Chondrocyte (in vitro differentiated cells): Measurements from ENCODE around the gene SSUH2. TPM values are rescaled to one million over a fixed set of nuclear protein-coding genes. Genes with fewer than 3 reads are reported as not detected.

Experiments
- DNase-seq: peaks from one replicate; pipeline ENCODE4 v3.0.0; 2021; ENCODE audit warnings: mixed read lengths, low spot score
- H3K27ac Mint-ChIP-seq: one replicate; pipeline ENCODE4 v1.8.0; 2021; ENCODE audit warnings: mild to moderate bottlenecking, moderate library complexity, mixed read lengths; ENCODE audit not compliant: unreplicated experiment
- H3K27me3 Mint-ChIP-seq: 2 replicates; pipeline ENCODE4 v1.8.0; 2021; ENCODE audit warnings: low read depth, mixed read lengths
- H3K36me3 Mint-ChIP-seq: 2 replicates; pipeline ENCODE4 v1.8.0; 2021; ENCODE audit warnings: low read depth, mixed read lengths
- H3K4me1 Mint-ChIP-seq: 2 replicates; pipeline ENCODE4 v1.8.0; 2021; ENCODE audit warnings: low read depth, mild to moderate bottlenecking, mixed read lengths
- H3K4me3 Mint-ChIP-seq: one replicate; pipeline ENCODE4 v1.8.0; 2021; ENCODE audit warnings: mild to moderate bottlenecking, moderate library complexity, mixed read lengths; ENCODE audit not compliant: unreplicated experiment
- H3K9me3 Mint-ChIP-seq: 2 replicates; pipeline ENCODE4 v1.8.0; 2021; ENCODE audit warnings: low read depth, mixed read lengths
- CTCF ChIP-seq: fragments of 200-600 bp; sonication (generic); IDR thresholded peaks from 2 replicates; pipeline ENCODE4 v1.5.0; 2021; ENCODE audit warnings: antibody characterized with exemption, mild to moderate bottlenecking, moderate library complexity
- total RNA-seq: library from RNA; stranded (reverse); gene quantifications from 3 replicates; pipeline ENCODE4 v1.2.1, GENCODE V29; 2021

SSUH2 gene
- total RNA-seq, 1 donor from 2014 or later = not detected

GRCh38 chr3:8646313-8646938 lies 1.8 kb upstream of the SSUH2 start:
- DNase-seq = no peak
- Mint-ChIP-seq H3K4me1 (no peaks in the 10 kb centered on the region), H3K27me3 (peaks cover 6% of the 10 kb centered on the region), H3K36me3 (no peaks in the 10 kb centered on the region), H3K27ac (no peak overlapping the region), H3K4me3 (no peak overlapping the region), H3K9me3 (no peaks in the 10 kb centered on the region)
- no peak for TF ChIP-seq CTCF

GRCh38 chr3:8645712-8646111 lies 1.1 kb upstream of the SSUH2 start:
- no peak for TF ChIP-seq CTCF
- Mint-ChIP-seq H3K4me3 (no peak overlapping the region), H3K9me3 (no peaks in the 10 kb centered on the region), H3K4me1 (no peaks in the 10 kb centered on the region), H3K27ac (no peak overlapping the region), H3K27me3 (peaks cover 6% of the 10 kb centered on the region), H3K36me3 (no peaks in the 10 kb centered on the region)
- no peak for DNase-seq

GRCh38 chr3:8643693-8644365 lies 769 bp downstream of the SSUH2 start:
- Mint-ChIP-seq H3K27ac (no peak overlapping the region), H3K4me1 (peaks cover 5% of the 10 kb centered on the region), H3K36me3 (no peaks in the 10 kb centered on the region), H3K9me3 (no peaks in the 10 kb centered on the region), H3K4me3 (no peak overlapping the region), H3K27me3 (peaks cover 3% of the 10 kb centered on the region)
- DNase-seq = no peak
- TF ChIP-seq CTCF = no peak

- no peaks in the 10 kb centered on the region for H3K36me3 Mint-ChIP-seq
- H3K27ac Mint-ChIP-seq = no peak overlapping the region
- H3K9me3 Mint-ChIP-seq = no peaks in the 10 kb centered on the region
- no peak for DNase-seq
- peaks cover 12% of the 10 kb centered on the region for H3K4me1 Mint-ChIP-seq
- H3K4me3 Mint-ChIP-seq = no peak overlapping the region
- peaks cover 3% of the 10 kb centered on the region for H3K27me3 Mint-ChIP-seq
- no peak for TF ChIP-seq CTCF
These were observed 2.6 kb downstream of the SSUH2 start for GRCh38 chr3:8642001-8642400.

- no peak for DNase-seq
- H3K9me3 Mint-ChIP-seq = peaks cover 3% of the 10 kb centered on the region
- TF ChIP-seq CTCF = no peak
- H3K27ac Mint-ChIP-seq = no peak overlapping the region
- H3K4me3 Mint-ChIP-seq = no peak overlapping the region
- H3K36me3 Mint-ChIP-seq = no peaks in the 10 kb centered on the region
- H3K27me3 Mint-ChIP-seq = peaks cover 1% of the 10 kb centered on the region
- peaks cover 12% of the 10 kb centered on the region for H3K4me1 Mint-ChIP-seq
These were observed 3.1 kb downstream of the SSUH2 start for GRCh38 chr3:8641472-8641871.
